Measurements from ENCODE around the gene CLPX. TPM values are rescaled to one million over a fixed set of nuclear protein-coding genes. Genes with fewer than 3 reads are reported as not detected.

Gene CLPX
- total RNA-seq, 1 donor from 2014 or later: 38.2 TPM

DNA sequence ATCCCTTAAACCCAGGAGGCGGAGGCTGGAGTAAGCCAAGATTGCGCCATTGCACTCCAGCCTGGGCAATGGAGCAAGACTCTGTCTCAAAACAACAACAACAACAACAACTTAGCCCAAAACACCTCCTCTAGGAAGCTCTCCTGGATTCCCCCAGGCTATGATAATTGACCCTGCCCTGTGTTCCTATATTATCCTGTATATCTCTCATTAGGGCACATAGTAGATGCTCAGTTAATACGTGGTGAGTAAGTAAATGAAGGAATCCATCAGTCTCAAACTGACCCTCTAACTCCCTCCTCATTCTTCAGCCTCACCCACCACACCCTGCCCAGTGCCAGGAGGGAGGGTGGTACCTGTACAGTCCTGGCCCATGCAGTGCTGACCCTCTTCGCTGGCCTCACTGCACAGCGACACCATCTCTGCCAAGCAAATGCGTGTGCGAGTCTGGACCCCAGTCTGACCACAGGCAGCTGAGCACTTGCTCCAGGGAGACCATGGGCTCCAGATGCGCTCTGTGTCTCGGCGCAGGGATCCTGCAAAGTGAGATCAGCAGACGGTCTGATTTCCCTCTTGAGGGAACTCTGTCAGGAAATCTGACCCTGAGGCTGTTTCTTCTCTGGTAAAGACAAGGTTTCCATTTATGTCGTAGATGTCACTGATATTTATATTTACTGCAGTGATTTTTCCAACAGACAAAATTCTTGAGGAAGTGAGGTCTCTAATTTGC is 20.0 kb upstream of the CLPX start:
- H3K27me3 ChIP-seq: no peaks in the 10 kb centered on the region
- no peak for DNase-seq
- ATAC-seq: no peak
- H3K4me1 ChIP-seq: no peaks in the 10 kb centered on the region
- H3K36me3 ChIP-seq: no peaks in the 10 kb centered on the region
- TF ChIP-seq, protein P1, sequence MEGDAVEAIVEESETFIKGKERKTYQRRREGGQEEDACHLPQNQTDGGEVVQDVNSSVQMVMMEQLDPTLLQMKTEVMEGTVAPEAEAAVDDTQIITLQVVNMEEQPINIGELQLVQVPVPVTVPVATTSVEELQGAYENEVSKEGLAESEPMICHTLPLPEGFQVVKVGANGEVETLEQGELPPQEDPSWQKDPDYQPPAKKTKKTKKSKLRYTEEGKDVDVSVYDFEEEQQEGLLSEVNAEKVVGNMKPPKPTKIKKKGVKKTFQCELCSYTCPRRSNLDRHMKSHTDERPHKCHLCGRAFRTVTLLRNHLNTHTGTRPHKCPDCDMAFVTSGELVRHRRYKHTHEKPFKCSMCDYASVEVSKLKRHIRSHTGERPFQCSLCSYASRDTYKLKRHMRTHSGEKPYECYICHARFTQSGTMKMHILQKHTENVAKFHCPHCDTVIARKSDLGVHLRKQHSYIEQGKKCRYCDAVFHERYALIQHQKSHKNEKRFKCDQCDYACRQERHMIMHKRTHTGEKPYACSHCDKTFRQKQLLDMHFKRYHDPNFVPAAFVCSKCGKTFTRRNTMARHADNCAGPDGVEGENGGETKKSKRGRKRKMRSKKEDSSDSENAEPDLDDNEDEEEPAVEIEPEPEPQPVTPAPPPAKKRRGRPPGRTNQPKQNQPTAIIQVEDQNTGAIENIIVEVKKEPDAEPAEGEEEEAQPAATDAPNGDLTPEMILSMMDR (IDR thresholded peaks at IDR 0.05): no peak
- no peaks in the 10 kb centered on the region for H3K9me3 ChIP-seq
- intact Hi-C loops (cut with DNase I): no loop called here
- H3K4me3 ChIP-seq: no peak overlapping the region
- H3K27ac ChIP-seq: no peak overlapping the region

DNA sequence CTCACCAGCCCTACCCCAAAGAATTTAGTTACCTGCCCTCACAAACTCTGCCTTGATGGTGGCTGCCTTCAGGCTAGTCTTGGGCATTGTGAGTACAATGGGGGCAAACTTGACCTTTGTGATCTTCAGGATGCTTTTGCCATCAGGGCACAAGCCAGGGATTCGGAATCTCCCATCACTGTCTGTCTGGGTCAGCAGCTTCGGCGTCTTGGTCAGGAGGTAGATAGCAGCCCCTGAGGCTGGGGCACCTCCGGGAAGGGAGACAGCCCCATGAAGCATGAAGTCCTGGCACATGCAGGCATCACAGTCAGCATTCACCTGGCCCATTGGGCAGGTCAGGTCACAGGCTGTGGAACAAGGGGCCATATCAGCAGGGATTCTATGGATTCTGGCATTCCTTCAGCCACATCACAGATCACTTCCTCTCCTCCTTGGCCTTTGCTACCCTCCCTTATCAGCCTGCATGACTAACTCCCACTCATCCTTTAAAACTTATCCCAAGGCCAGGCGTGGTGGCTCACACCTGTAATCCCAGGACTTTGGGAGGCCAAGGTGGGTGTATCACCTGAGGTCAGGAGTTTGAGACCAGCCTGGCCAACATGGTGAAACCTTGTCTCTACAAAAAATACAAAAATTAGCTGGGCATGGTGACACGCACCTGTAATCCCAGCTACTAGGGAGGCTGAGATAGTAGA is 19.2 kb upstream of the CLPX start:
- DNase-seq: no peak
- Histone ChIP-seq H3K27me3 (no peaks in the 10 kb centered on the region), H3K36me3 (no peaks in the 10 kb centered on the region), H3K4me1 (no peaks in the 10 kb centered on the region), H3K9me3 (no peaks in the 10 kb centered on the region), H3K27ac (no peak overlapping the region), H3K4me3 (no peak overlapping the region)
- TF ChIP-seq, protein P1 (IDR thresholded peaks at IDR 0.05): no peak
- intact Hi-C loops (cut with DNase I): no loop called here
- ATAC-seq: no peak

DNA sequence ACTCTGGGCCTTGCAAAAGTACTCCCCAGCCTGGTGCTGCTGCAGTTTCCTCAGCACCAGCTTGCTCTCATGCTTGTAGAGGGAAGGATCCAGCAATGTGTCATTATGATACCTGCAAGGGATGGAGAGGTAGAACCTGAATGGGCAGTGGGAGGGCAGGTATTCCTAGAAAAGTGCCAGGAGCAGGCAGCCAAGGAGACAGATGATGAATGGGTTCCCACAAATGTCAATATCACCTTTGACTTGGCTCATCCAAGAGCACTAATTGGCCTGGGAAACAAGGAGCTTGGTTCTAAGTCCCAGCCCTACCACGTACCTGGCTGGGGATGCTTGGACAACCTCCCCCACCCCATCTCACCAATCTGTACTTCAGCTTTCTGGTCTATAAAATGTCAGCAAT is 16.8 kb upstream of the CLPX start:
- Histone ChIP-seq H3K4me1 (no peaks in the 10 kb centered on the region), H3K4me3 (no peak overlapping the region), H3K27me3 (no peaks in the 10 kb centered on the region), H3K27ac (no peak overlapping the region), H3K36me3 (no peaks in the 10 kb centered on the region), H3K9me3 (no peaks in the 10 kb centered on the region)
- no peak for DNase-seq
- no peak for ATAC-seq
- TF ChIP-seq, protein P1 (IDR thresholded peaks at IDR 0.05): no peak
- intact Hi-C loops (cut with DNase I): no loop called here

DNA sequence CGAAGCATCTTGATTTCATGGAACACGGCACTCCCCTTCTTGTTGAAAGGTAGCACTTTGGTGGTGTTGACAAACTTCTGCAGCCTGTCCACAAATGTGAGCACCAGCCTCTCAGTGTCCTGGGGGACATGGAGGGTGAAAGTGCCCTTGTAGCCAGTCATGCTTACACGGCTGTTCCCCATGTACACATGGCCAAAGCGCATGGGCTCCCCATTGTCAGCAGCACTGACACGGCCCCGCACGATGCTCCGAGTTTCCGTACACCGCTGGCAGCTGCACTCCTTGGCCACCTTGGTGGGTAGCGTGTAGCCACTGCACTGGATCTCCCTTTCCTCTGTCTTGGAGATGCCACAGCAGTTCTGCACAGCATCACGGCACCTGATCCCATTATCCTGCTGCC is 13.4 kb upstream of the CLPX start:
- DNase-seq (no peak), ATAC-seq (no peak)
- no peaks in the 10 kb centered on the region for H3K27me3 ChIP-seq
- H3K4me3 ChIP-seq: no peak overlapping the region
- intact Hi-C loops (cut with DNase I): no loop called here
- no peak overlapping the region for H3K27ac ChIP-seq
- no peaks in the 10 kb centered on the region for H3K4me1 ChIP-seq
- no peaks in the 10 kb centered on the region for H3K9me3 ChIP-seq
- no peaks in the 10 kb centered on the region for H3K36me3 ChIP-seq
- TF ChIP-seq, protein P1 (IDR thresholded peaks at IDR 0.05): no peak

DNA sequence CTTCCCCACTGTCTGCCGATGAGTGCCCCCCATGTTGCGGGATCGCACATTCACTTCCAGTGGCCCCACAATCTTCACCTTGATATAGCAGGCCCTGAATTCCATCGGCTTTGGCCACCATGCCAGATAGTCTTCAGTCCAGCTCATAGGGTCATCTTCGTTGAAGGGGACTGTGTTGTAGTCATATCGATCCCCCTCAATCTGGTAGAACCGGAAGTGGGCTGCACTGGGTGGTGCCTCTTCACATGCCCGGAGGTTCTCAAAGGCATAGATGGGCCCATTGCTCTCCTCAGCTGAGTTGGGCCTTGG is 12.1 kb upstream of the CLPX start:
- Histone ChIP-seq H3K9me3 (no peaks in the 10 kb centered on the region), H3K36me3 (no peaks in the 10 kb centered on the region), H3K4me3 (no peak overlapping the region), H3K27me3 (no peaks in the 10 kb centered on the region), H3K27ac (no peak overlapping the region), H3K4me1 (no peaks in the 10 kb centered on the region)
- intact Hi-C loops (cut with DNase I): no loop called here
- DNase-seq (no peak), ATAC-seq (no peak)
- TF ChIP-seq, protein P1 (IDR thresholded peaks at IDR 0.05): no peak
